NCI-H146 treated with DMSO at 0.1 percent for 48 hours (cell line): ENCODE measurements around the gene CCDC192.
"Not testable (repeated sequence)": the region's sequence is repeated elsewhere in the genome, so short reads cannot be mapped to it uniquely, and the experiment has no call there.

Source experiments
- DNase-seq: peaks from one replicate; lab custom pipeline; 2025; ENCODE audit not compliant: unreplicated experiment; lab: John Stamatoyannopoulos, UW

Gene CCDC192

GRCh38 chr5:127758766-127759283, 55.6 kb downstream of the CCDC192 start:
- peak; percentile 48 for DNase-seq

DNA sequence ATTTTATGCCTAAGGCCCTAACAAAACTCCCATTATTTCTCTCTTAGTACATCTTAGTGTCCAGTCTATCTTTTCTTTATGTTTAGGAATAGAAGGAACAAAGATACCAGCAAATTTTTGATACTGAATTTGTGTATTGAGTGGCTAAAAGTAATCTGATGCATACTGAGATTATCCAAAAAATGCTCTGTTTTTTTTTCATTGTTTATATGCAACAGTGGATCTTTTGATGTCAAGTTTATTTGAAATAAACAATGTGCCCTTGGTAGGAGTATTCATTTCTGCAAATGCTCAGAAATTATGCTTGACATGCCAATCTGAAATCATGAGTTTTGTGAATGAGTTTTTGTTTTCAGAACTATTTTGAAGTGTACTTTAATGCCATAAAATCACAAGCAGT, 58.7 kb downstream of the CCDC192 start:
- no peak for DNase-seq

DNA sequence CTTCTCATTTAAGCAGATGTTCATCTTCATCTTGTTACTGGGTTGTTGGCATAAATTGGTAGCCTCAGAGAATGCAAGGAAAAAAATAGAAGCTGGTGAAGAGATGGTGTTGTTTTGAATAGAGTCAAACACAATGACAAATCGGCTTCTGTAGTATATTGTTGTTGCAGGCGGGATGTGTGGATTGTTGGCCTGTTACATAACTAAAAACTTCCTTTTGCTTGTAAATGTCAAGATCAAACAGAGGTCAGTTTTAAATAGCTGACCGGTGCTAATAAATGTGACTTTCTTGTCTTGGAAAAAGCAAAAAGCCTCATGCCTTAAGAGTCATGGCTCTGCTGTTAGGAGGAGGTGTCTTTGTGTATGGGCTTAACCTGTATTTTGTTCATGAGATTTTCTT, 59.2 kb downstream of the CCDC192 start:
- DNase-seq: no peak

- DNase-seq: no peak
These were observed 63.6 kb downstream of the CCDC192 start for GRCh38 chr5:127766676-127767335.

GRCh38 chr5:127769386-127769785, 66.2 kb downstream of the CCDC192 start:
- no peak for DNase-seq

DNA sequence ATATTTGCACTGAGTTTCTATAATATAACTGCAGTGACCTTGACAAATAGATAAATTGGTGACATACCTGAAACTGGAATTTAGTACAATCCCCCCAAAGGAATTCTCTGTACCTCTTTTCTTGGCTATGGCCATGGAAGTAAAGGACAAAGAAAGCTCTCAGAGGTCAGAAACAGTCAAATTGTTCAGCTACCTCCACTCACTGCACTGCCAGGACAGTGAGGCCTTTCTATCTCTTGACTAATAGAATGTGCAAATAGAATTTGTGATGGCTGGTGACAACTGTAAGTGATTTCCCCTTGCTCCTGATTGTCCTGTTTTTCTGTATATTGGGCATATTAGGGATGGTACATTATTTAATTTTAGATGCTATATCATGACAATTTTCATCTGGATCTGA, 67.1 kb downstream of the CCDC192 start:
- DNase-seq: no peak

DNA sequence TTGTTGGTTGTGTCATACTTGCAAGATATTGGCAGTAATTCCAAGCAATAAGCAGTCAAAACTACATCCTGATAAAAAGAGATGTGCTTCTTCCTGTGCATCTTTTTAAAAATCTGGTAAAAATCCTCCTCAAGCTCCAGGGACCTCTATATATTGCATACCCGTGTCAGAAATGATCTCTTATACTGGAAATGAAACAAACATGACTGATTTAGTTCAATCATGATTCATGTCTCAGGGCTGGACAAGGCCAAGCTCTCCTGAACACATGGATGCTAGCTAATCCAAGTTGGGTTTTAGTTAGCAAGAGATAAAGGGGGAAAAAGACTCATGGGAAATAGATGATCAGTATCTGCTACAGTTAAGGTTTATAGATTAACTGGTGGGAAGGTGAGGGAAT, 69.3 kb downstream of the CCDC192 start:
- no peak for DNase-seq

- DNase-seq: no peak
These were observed 71.0 kb downstream of the CCDC192 start for GRCh38 chr5:127774221-127774620.

DNA sequence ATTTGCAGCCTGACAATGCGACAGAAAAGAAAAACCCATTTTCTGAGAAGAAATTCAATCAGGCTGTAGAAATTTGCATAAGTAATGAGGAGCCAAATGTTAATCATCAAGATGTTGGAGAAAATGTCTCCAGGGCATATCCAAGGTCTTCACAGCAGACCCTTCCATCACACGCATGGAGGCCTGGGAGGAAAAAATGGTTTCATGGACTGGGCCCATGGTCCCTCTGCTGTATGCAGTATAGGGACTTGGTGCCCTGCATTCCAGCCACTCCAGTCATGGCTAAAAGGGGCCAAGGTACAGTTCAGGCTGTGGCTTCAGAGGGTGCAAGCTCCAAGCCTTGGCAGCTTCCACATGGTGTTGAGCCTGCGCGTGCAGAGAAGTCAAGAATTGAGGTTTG, 73.3 kb downstream of the CCDC192 start:
- no peak for DNase-seq

- DNase-seq: no peak
These were observed 74.8 kb downstream of the CCDC192 start for GRCh38 chr5:127777957-127778356.

DNA sequence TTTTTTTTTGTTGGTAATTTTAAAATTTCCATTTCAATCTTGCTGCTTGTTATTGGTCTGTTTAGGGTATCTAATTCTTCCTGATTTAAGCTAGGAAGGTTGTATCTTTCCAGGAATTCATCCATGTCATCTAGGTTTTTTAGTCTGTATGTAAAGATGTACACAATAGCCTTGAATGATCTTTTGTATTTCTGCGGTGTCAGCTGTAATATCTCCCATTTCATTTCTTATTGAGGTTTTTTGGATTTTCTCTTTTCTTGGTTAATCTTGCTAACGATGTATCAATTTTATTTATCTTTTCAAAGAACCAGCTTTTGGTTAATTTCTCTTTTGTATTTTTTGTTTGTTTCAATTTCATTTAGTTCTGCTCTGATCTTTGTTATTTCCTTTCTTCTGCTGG, 79.3 kb downstream of the CCDC192 start:
- DNase-seq: not testable (repeated sequence)

DNA sequence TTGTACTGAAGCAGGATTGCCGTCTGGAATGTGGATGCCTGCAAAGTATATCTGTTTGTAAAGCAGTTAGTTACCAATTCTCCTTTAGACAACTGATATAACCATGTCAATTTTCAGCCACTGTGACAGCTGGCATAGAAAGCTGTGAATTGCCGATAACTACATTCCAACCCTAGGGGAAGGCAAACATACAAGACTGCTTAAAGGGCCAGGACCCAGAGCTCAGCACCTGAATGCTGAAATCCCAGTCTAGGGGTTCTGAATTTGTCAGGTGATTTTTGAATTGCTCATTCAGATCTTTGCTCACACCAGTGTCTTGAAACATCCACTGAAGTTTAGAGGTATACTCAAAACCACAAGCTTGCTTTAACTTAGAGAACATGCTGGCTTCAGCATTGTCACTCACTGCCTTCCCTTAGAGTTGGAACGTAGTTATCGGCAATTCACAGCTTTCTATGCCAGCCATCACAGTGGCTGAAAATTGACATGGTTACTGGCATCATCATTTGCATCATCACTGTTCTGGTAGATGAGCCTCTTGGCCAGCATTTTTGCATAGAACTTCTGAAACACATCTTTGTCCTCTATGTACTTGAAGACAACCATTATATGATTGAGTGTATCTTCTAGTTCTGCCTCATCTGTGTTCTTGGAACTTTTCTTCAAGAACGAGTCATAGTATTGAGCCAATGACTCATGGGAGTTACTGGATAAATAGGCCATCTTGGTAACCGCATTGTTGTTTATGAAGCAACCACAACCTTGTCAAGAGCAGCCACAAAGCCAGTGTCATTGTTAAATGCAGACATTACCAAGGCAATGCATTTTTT, 82.1 kb downstream of the CCDC192 start:
- DNase-seq: no peak

DNA sequence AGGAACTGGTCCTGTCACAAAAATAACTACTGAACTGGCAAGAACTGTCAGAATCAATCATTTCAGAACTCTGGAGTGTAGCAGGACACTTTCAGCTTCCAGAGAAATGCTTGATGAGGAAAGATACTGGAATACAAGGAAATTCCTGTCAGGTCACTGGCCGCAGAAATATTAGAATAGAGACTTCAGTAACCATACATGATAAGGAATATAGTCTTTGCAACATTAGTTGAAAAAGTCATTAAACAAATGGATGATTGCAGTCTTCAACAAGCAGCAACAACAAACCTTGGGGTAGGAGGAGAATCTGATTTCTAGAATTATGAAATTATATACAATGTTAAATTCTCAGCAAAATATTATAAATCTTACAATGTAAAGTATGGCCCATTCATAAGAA, 88.2 kb downstream of the CCDC192 start:
- DNase-seq: no peak

DNA sequence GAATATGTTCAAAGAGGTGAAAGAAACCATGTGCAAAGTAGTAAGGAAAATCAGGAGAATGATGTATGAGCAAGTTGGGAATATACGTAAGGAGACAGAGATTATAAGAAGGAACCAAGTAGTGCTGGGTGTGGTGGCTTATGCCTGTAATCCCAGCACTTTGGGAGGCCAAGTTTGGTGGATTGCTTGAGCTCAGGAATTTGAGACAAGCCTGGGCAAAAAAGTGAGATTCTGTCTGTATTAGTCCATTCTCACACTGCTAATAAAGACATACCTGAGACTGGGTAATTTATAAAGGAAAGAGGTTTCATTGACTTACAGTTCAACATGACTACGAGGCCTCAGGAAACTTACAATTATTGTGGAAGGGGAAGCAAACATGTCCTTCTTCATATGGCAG, 88.7 kb downstream of the CCDC192 start:
- not testable (repeated sequence) for DNase-seq

DNA sequence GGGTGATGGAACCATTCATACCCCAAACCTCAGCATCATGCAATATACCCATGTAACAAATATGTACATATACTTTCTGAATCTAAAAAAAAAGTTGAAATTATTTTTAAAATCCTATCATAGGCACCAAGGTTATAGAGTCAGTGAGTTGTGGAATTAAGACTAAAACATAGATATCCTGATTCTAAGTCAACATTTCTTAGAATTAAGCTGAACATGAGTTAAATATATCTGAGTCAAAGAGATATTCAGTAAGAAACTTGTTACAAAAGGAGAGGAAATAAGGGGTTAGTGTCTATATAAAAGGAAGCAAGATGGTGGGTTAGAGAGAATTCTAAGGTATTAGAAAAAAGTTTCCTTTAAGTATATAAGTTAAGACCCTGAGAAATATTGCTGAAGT, 89.9 kb downstream of the CCDC192 start:
- no peak for DNase-seq

GRCh38 chr5:127793879-127794278, 90.7 kb downstream of the CCDC192 start:
- DNase-seq: no peak

DNA sequence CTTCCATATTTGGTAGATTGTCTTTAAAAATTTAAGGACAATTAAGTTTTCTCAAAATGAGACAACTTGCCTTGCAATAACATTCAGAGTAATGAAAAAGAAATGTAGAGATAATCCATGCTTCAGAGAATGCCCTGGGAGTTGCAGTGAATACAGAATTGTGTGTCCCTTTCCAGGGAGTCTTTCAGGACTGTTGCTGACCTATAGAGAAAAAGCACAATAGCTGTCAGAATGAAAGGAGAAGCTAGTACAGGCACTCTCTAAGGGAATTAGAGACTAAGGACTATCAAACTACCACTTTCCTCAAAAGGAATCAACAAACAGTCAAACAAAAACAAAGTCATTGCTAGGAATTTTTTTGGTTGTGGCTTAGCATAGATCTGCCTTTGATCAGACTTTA, 93.0 kb downstream of the CCDC192 start:
- DNase-seq: no peak

DNA sequence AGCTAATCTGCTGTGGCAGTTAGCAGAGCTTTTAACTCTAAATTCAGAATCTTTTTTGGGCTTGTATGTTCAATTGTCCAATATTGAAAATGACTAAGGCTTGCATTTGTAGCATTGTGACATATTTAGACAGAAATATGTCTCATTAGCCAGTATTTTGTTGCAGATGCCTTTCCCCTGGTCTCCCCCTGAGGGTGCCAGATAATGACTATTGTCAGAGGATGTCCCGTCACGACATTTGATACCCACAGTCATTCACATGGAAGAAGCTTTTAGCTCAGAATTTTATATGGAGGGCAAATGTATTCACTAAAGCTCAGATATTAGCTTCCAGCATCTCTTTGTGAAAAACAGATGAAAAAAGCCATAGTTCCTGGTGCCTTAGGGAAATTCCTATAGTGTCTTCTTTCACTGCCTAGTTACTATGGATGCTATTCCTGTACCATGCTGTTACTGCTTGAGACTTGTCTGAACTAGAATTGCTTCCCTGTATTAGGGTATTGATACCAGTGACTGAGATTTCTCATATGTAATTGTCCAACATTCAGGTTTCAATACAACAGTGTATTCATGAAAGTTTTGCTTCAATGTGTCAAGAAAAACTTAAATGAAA, 96.2 kb downstream of the CCDC192 start:
- no peak for DNase-seq

GRCh38 chr5:127801751-127802476, 98.7 kb downstream of the CCDC192 start:
- no peak for DNase-seq

GRCh38 chr5:127802477-127802865, 99.3 kb downstream of the CCDC192 start:
- DNase-seq: no peak

GRCh38 chr5:127804886-127805426, 101.8 kb downstream of the CCDC192 start:
- DNase-seq: no peak
